Osteocyte (in vitro differentiated cells): Measurements from ENCODE around the gene SLC35F6. TPM values are rescaled to one million over a fixed set of nuclear protein-coding genes. Genes with fewer than 3 reads are reported as not detected.

Experiments used
- DNase-seq: peaks from one replicate; pipeline ENCODE4 v3.0.0; 2021; ENCODE audit warnings: mixed read lengths; ENCODE audit not compliant: unreplicated experiment; ENCODE audit errors: extremely low spot score
- H3K27ac Mint-ChIP-seq: one replicate; pipeline ENCODE4 v1.8.0; 2021; ENCODE audit warnings: mild to moderate bottlenecking, mixed read lengths; ENCODE audit not compliant: unreplicated experiment
- H3K27me3 Mint-ChIP-seq: one replicate; pipeline ENCODE4 v1.8.0; 2021; ENCODE audit warnings: mixed read lengths; ENCODE audit not compliant: unreplicated experiment
- H3K36me3 Mint-ChIP-seq: one replicate; pipeline ENCODE4 v1.8.0; 2021; ENCODE audit warnings: mixed read lengths; ENCODE audit not compliant: unreplicated experiment
- H3K4me1 Mint-ChIP-seq: one replicate; pipeline ENCODE4 v1.8.0; 2021; ENCODE audit warnings: mixed read lengths; ENCODE audit not compliant: unreplicated experiment
- H3K4me3 Mint-ChIP-seq: one replicate; pipeline ENCODE4 v1.8.0; 2021; ENCODE audit warnings: mild to moderate bottlenecking, moderate library complexity, mixed read lengths; ENCODE audit not compliant: unreplicated experiment
- H3K9me3 Mint-ChIP-seq: one replicate; pipeline ENCODE4 v1.8.0; 2021; ENCODE audit warnings: mixed read lengths; ENCODE audit not compliant: unreplicated experiment
- CTCF ChIP-seq: fragments of 200-600 bp; sonication (generic); IDR thresholded peaks from 2 replicates; pipeline ENCODE4 v1.5.0; 2021; ENCODE audit warnings: antibody characterized with exemption, mild to moderate bottlenecking, moderate library complexity
- total RNA-seq: library from RNA; stranded (reverse); gene quantifications from 2 replicates; pipeline ENCODE4 v1.2.1, GENCODE V29; 2021

The SLC35F6 gene
- total RNA-seq, 1 donor from 2014 or later = 40.5 TPM

GRCh38 chr2:26731714-26732113 lies 32.4 kb upstream of the SLC35F6 start:
- Mint-ChIP-seq H3K36me3 (no peaks in the 10 kb centered on the region), H3K27ac (no peak overlapping the region), H3K4me3 (no peak overlapping the region), H3K27me3 (peaks cover 18% of the 10 kb centered on the region), H3K4me1 (peaks cover 18% of the 10 kb centered on the region), H3K9me3 (no peaks in the 10 kb centered on the region)
- no peak for TF ChIP-seq CTCF
- no peak for DNase-seq

- Mint-ChIP-seq H3K27me3 (peaks cover 18% of the 10 kb centered on the region), H3K4me3 (no peak overlapping the region), H3K36me3 (no peaks in the 10 kb centered on the region), H3K4me1 (peaks cover 18% of the 10 kb centered on the region), H3K27ac (no peak overlapping the region), H3K9me3 (no peaks in the 10 kb centered on the region)
- TF ChIP-seq CTCF = no peak
- DNase-seq = no peak
Observed at GRCh38 chr2:26732446-26732845, 31.6 kb upstream of the SLC35F6 start.

GRCh38 chr2:26733413-26733812 lies 30.7 kb upstream of the SLC35F6 start:
- Mint-ChIP-seq H3K4me1 (peaks cover 18% of the 10 kb centered on the region), H3K4me3 (no peak overlapping the region), H3K27ac (no peak overlapping the region), H3K36me3 (no peaks in the 10 kb centered on the region), H3K27me3 (peaks cover 18% of the 10 kb centered on the region), H3K9me3 (no peaks in the 10 kb centered on the region)
- DNase-seq = no peak
- no peak for TF ChIP-seq CTCF

- Mint-ChIP-seq H3K4me3 (no peak overlapping the region), H3K9me3 (no peaks in the 10 kb centered on the region), H3K27me3 (peaks cover 18% of the 10 kb centered on the region), H3K4me1 (peaks cover 18% of the 10 kb centered on the region), H3K36me3 (no peaks in the 10 kb centered on the region), H3K27ac (peak overlapping the region; percentile 66)
- no peak for TF ChIP-seq CTCF
- no peak for DNase-seq
Observed at GRCh38 chr2:26735097-26735496, 29.0 kb upstream of the SLC35F6 start.

- no peaks in the 10 kb centered on the region for H3K36me3 Mint-ChIP-seq
Observed at GRCh38 chr2:26735883-26736588, 28.0 kb upstream of the SLC35F6 start.

More at GRCh38 chr2:26735883-26736588, 28.0 kb upstream of the SLC35F6 start:
- no peak for DNase-seq
- no peak for TF ChIP-seq CTCF
- H3K9me3 Mint-ChIP-seq = no peaks in the 10 kb centered on the region
- no peak overlapping the region for H3K27ac Mint-ChIP-seq
- H3K4me3 Mint-ChIP-seq = no peak overlapping the region
- peaks cover 18% of the 10 kb centered on the region for H3K4me1 Mint-ChIP-seq
- peaks cover 22% of the 10 kb centered on the region for H3K27me3 Mint-ChIP-seq
